ENCODE results near the gene CLTCL1.

DNA sequence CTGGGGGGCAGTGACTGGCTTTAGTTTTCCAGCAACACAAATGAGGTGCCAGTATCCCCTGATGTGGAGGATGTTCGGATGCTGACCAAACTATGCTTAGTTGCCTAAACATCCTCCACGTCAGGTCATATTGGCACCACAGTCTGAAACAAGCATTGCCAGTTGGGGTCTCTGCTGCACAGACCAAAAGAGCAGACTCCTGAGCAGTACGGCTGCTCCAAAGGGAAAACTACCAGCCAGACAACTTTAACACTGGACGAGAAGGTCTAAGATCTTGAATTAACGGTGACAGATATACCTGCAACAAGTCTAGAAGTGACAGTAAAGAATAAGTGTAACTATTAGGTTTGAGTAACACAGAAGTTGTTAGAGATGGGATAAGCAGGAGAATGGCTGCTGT, 40.5 kb upstream of the CLTCL1 start:
- TF ChIP-seq CTCF (IDR thresholded peaks at IDR 0.05 in 4 of 5, conservative IDR thresholded peaks at IDR 0.05 in 1 of 5) (no peak), POLR2A (IDR thresholded peaks at IDR 0.05) (no peak)

All from gastrocnemius medialis (tissue), 4 donors.